Stimulated activated CD8-positive, alpha-beta memory T cell treated with anti-CD3 and anti-CD28 coated beads, Interleukin-2, amount 100 ng/mL, for 1 hour (primary cell): ENCODE data around the gene BEND4.

Experiments
- DNase-seq, 2 donors: peaks; one replicate each; pipeline ENCODE4 v3.0.0-alpha.2; 2020; ENCODE audit warnings: low read depth in 2 of 2

BEND4 gene

DNA sequence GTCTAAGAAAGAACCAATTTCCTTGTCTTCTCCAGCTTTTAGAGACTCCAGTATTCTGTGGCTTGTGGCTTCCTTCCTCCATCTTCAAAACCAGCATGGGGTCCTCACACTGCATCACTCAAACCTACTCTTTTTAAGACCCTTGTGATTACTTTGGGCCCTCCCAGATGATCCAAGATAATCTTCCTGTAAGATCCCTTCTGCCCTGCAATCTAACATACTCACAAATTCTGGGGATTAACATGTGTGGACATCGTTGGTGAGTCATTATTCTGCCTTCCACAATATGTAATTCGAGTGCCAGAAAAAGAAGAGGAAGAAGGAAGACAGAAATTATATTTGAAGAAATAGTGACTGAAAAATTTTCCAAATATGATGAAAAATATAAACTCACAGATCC lies 47.9 kb downstream of the BEND4 start:
- DNase-seq = no peak

DNA sequence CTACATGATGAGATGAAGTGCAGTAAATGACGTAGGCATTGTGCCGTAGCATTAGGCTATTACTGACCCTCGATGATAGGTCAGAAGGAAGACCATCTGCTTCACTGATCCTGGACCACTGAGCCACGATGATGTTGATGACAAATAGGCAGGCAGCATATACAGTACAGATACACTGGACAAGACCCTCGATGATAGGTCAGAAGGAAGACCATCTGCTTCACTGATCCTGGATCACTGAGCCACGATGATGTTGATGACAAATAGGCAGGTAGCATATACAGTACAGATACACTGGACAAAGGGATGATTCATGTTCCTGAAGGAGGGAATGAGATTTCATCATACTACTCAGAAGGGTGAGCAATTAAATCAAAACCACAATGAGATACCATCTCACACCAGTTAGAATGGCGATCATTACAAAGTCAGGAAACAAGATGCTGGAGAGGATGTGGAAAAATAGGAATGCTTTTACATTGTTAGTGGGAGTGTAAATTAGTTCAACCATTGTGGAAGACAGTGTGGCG lies 50.9 kb downstream of the BEND4 start:
- DNase-seq = no peak

DNA sequence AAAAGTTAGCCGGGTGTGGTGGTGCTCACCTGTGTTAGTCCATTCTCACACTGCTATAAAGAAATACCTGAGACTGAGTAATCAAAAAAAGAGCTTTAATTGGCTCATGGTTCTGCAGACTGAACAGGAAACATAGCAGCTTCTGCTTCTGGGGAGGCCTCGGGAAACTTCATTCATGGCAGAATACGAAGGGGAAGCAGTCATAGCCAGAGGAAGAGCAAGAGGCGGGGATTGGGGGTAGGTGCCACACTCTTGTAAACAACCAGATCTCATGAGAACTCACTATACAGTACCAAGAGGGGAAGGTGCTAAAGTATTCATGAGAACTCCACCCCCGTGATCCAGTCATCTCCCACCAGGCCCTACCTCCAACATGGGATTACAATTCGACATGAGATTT lies 64.1 kb downstream of the BEND4 start:
- no peak for DNase-seq

DNA sequence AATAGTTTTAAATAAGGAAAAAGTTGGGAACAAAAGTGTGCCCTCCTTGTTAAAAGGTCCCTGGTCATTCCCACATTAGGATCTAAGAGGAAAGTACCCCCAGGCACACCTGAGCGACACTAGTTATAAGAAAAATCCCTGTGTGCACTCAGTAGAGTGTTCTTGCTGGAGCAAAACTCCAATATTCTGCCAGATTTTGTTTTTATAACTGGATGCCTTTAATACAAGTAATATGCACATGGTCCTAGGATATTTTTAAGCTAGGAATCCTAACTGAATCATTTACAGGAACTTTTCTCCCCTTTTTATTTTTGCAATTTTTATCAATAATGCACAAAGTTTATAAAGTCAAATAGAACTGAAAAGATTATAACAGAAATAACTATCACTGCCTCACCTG lies 68.6 kb downstream of the BEND4 start:
- no peak for DNase-seq

DNA sequence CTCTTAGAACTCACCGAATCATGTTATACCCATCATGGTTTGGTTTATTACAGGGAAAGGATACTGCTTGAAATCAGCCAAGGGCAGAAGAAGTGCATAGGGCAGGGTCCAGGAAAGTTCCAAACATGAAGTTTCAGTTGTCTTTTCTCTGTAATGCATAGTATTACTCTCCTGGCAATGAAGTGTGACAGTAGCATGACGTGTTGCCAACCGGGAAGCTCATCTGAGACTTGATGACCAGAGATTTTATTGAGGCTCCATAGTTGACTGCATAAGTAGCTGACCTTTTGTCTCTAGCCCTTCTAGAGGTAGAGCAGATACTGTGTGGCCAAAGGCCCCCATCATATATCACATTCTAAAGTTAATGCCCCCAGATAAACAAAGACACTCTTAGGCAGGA lies 72.1 kb downstream of the BEND4 start:
- no peak for DNase-seq

DNA sequence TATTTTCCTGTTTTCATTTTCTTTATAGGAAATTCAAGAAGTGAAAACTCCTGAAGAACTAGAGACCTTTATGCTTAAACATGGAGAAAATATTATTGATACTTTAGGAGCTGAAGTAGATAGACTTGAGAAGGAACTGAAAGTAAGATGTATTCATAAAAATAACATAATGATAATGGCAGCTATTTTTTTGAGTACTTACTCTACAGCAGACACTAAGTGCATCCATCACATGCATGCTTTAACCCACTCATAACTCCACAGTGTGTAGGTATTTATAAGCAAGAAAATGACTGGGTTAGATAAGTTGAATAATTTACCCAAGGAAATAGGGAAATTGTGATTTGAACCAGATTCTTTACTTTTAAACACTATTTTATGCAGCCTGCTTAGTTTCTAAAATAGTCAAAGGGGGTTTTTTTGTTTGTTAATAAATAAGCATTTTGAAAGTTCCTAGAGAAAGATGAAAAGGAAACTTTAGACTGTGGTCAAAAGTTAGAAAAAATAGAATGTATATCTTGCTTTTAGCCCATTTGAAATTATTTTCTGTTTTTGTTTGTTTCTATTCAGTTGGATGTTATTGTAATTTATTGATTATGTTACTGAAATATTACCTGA lies 74.2 kb downstream of the BEND4 start:
- no peak for DNase-seq

DNA sequence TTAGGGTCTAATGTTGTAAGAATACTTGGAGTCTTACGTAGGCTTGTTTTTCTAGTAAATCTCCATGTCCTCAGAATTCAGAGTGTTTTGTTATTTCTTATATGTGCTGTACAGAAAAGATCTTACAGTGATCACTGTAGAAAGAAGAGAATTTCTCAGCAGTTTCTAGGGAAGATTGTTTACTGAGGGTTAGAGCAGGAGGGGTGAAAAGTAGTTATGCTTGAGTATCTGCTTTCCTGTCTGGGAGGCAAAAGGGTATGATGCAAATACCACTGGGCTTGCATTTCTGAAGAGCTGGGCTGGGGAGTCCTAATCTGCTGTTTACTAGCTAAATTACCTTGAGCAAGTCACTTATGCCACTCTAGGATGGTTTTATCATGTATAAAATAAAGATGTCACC lies 78.2 kb downstream of the BEND4 start:
- DNase-seq = no peak

DNA sequence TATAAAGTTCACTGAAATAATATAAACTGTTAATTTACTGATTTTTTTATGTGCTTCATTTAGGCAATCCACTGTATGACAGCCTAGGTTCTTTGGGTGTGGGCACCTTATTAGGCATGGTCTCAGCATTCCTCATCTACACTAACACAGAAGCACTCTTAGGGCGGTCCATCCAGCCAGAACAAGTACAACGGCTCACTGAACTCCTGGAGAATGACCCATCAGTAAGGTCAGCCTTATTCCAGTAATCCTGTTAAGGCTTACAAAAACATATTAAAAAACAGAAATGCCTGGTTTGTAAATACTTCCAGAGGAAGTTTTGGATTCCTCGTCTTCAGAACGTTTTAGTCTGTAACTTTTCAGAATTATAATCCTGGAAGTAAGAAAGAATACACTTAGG lies 82.0 kb downstream of the BEND4 start:
- DNase-seq = no peak

DNA sequence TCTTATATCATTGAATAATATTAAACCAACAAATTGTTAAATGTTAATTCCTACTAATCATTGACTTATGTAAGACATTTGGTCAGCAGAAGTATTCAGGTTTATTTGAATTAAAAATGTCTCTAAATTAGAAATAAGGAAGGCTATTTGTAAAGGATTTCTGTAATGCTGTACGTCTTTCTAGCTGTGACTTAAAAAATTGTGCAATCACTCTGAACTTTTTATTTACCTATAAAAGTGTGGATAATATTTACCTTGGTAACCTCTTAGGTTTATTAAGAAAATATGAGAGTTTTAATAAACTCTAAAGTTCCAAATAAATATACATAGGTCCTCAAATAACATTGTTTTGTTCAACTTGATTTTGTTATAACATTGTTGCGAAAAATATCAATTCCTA lies 85.2 kb downstream of the BEND4 start:
- DNase-seq = no peak

DNA sequence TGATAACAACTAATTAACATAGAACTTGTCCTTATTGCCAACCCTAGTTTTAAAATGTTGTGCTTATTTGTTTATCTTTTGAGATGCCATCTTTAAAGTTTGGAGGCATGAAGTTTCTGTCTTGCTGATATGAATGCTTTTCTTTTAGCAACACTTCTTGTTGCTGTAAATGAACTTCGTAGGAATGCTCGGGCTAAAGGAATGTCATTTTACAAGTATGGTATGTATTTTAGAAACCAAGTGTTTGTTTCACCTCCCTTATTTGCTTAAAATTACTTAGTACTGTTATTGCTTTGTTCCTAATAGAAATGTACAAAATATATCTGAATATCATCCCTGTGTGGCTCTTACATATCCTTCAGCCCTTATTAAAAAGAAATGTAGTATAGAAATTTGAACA lies 86.1 kb downstream of the BEND4 start:
- DNase-seq = no peak
